HEK293 (cell line): ENCODE results near the gene SFMBT2.
A peak's percentile ranks its signal among the peaks of the same experiment; 100 is the strongest.

ENCODE experiments used
- CTCF ChIA-PET: fragments of 350-600 bp; formaldehyde crosslinking; extraction: SDS; loops from one replicate; lab custom pipeline; 2021; ENCODE audit warnings: antibody characterized with exemption; lab: Yijun Ruan, JAX
- POLR2A ChIA-PET: fragments of 300-600 bp; formaldehyde crosslinking; extraction: SDS; loops from one replicate; lab custom pipeline; 2020; ENCODE audit warnings: antibody characterized with exemption, inconsistent platforms; lab: Yijun Ruan, JAX
- H3K27ac ChIP-seq: fragments of 200-500 bp; sonication (Bioruptor generic); 2 replicates; pipeline ENCODE4 v1.5.1; 2014; ENCODE audit warnings: low read depth, low read length, control low read depth, inconsistent platforms; ENCODE audit errors: extremely low read depth
- H3K36me3 ChIP-seq, 2 experiments: fragments of 200-500 bp in 1 of 2; sonication (Bioruptor generic) in 1 of 2; 1 replicate in 1 of 2; 2 replicates in 1 of 2; pipeline ENCODE4 v1.5.1; 2014 to 2017; ENCODE audit warnings: inconsistent platforms in 2 of 2, low read length in 2 of 2; ENCODE audit not compliant: control insufficient read depth in 2 of 2, insufficient read depth in 1 of 2
- H3K4me1 ChIP-seq: fragments of 200-500 bp; sonication (Bioruptor generic); 2 replicates; pipeline ENCODE4 v1.5.1; 2014; ENCODE audit warnings: mild to moderate bottlenecking, low read length, inconsistent platforms; ENCODE audit not compliant: control insufficient read depth, insufficient read depth
- H3K4me3 ChIP-seq: 2 replicates; pipeline ENCODE4 v1.5.1; 2011; ENCODE audit warnings: low read depth, mild to moderate bottlenecking, control low read depth, low read length, moderate library complexity
- H3K9me3 ChIP-seq: fragments of 200-500 bp; sonication (Bioruptor generic); 2 replicates; pipeline ENCODE4 v1.5.1; 2014; ENCODE audit warnings: low read depth, low read length, inconsistent platforms; ENCODE audit not compliant: control insufficient read depth, insufficient read depth
- FEZF1 ChIP-seq: fragments of 450-650 bp; formaldehyde crosslinking; IDR thresholded peaks from 2 replicates; pipeline ENCODE4 v1.5.1; 2016; ENCODE audit warnings: missing biosample characterization, missing genetic modification characterization
- INSM2 ChIP-seq: fragments of 450-650 bp; formaldehyde crosslinking; IDR thresholded peaks from 2 replicates; pipeline ENCODE4 v1.5.1; 2016; ENCODE audit warnings: missing biosample characterization, missing genetic modification characterization
- SP7 ChIP-seq: fragments of 450-650 bp; formaldehyde crosslinking; IDR thresholded peaks from 2 replicates; pipeline ENCODE4 v1.5.1; 2016; ENCODE audit warnings: missing biosample characterization, missing genetic modification characterization
- ZBTB11 ChIP-seq: fragments of 450-650 bp; formaldehyde crosslinking; conservative IDR thresholded peaks from 2 replicates; pipeline ENCODE4 v1.5.1; 2016; ENCODE audit warnings: low read depth, missing biosample characterization, missing genetic modification characterization
- ZNF169 ChIP-seq: fragments of 450-650 bp; formaldehyde crosslinking; IDR thresholded peaks from 2 replicates; pipeline ENCODE4 v1.5.1; 2016; ENCODE audit warnings: missing biosample characterization, missing genetic modification characterization
- ZNF175 ChIP-seq: fragments of 450-650 bp; formaldehyde crosslinking; IDR thresholded peaks from 2 replicates; pipeline ENCODE4 v1.5.1; 2016; ENCODE audit warnings: missing biosample characterization, missing genetic modification characterization
- ZNF518A ChIP-seq: fragments of 450-650 bp; formaldehyde crosslinking; conservative IDR thresholded peaks from 2 replicates; pipeline ENCODE4 v1.5.1; 2016; ENCODE audit warnings: low read depth, missing biosample characterization, missing genetic modification characterization
- ZNF600 ChIP-seq: fragments of 450-650 bp; formaldehyde crosslinking; IDR thresholded peaks from 2 replicates; pipeline ENCODE4 v1.5.1; 2016; ENCODE audit warnings: missing biosample characterization, missing genetic modification characterization
- ZNF623 ChIP-seq: fragments of 450-650 bp; formaldehyde crosslinking; IDR thresholded peaks from 2 replicates; pipeline ENCODE4 v1.5.1; 2016; ENCODE audit warnings: missing biosample characterization, missing genetic modification characterization
- ZNF645 ChIP-seq: fragments of 450-650 bp; formaldehyde crosslinking; IDR thresholded peaks from 2 replicates; pipeline ENCODE4; 2016; ENCODE audit warnings: missing biosample characterization, missing genetic modification characterization
- ZNF658 ChIP-seq: fragments of 450-650 bp; formaldehyde crosslinking; IDR thresholded peaks from 2 replicates; pipeline ENCODE4; 2016; ENCODE audit warnings: missing biosample characterization, missing genetic modification characterization
- ZNF704 ChIP-seq: fragments of 450-650 bp; formaldehyde crosslinking; IDR thresholded peaks from 2 replicates; pipeline ENCODE4 v1.5.1; 2016; ENCODE audit warnings: missing biosample characterization, missing genetic modification characterization

SFMBT2 gene

GRCh38 chr10:7130191-7130911, 280.5 kb downstream of the SFMBT2 start:
- ChIA-PET CTCF (interaction anchor here (1.5 to 2.8 kb wide), 2 partner anchors 9 kb away, joined by 5 to 13 read pairs; no protein-coding TSS in a partner anchor), POLR2A (no interaction called here)
- Histone ChIP-seq H3K27ac (no peak overlapping the region), H3K4me3 (no peak overlapping the region), H3K9me3 (no peaks in the 10 kb centered on the region), H3K4me1 (peaks cover 2% of the 10 kb centered on the region; the same call in 1 of the 2 replicates), H3K36me3 (no peaks in the 10 kb centered on the region)
- TF ChIP-seq ZNF600 (tag by site-specific recombination), result no peak

- no peaks in the 10 kb centered on the region for H3K9me3 ChIP-seq
- CTCF ChIA-PET, result interaction anchor here (0.6 kb wide), 1 partner anchor 293 kb away, joined by 4 read pairs; no protein-coding TSS in a partner anchor
- H3K4me1 ChIP-seq, result no peaks in the 10 kb centered on the region
- no peak for TF ChIP-seq ZNF658 (tag by site-specific recombination)
- no peak for TF ChIP-seq SP7 (tag by site-specific recombination)
- no peak for TF ChIP-seq ZNF169 (tag by site-specific recombination)
- TF ChIP-seq ZNF645 (tag by site-specific recombination), result no peak
- TF ChIP-seq ZNF704 (tag by site-specific recombination), result no peak
- no peak for TF ChIP-seq FEZF1
- no peak overlapping the region for H3K4me3 ChIP-seq
- H3K36me3 ChIP-seq, result no peaks in the 10 kb centered on the region
- POLR2A ChIA-PET, result no interaction called here
- no peak overlapping the region for H3K27ac ChIP-seq
These were observed 287.1 kb downstream of the SFMBT2 start for GRCh38 chr10:7123774-7124173.

GRCh38 chr10:7122561-7122960, 288.3 kb downstream of the SFMBT2 start:
- Histone ChIP-seq H3K9me3 (no peaks in the 10 kb centered on the region), H3K27ac (no peak overlapping the region), H3K4me1 (no peaks in the 10 kb centered on the region), H3K36me3 (no peaks in the 10 kb centered on the region), H3K4me3 (no peak overlapping the region)
- ChIA-PET POLR2A (no interaction called here), CTCF (interaction anchor here (0.5 to 2.1 kb wide), 7 partner anchors 9 to 296 kb away, joined by 3 to 13 read pairs (median 5); no protein-coding TSS in a partner anchor)
- peak; percentile 82 for TF ChIP-seq ZNF623 (tag by site-specific recombination)
- no peak for TF ChIP-seq ZNF175 (tag by site-specific recombination)

GRCh38 chr10:7121154-7121797, 289.6 kb downstream of the SFMBT2 start:
- POLR2A ChIA-PET, result interaction anchor here (1.2 kb wide), 1 partner anchor 289 kb away, joined by 3 read pairs; the partner anchor contains the start of gene SFMBT2
- Histone ChIP-seq H3K27ac (no peak overlapping the region), H3K4me1 (no peaks in the 10 kb centered on the region), H3K9me3 (no peaks in the 10 kb centered on the region), H3K36me3 (no peaks in the 10 kb centered on the region), H3K4me3 (no peak overlapping the region)
- CTCF ChIA-PET, result interaction anchor here (0.6 to 2.1 kb wide), 33 partner anchors 8 to 419 kb away, joined by 3 to 15 read pairs (median 4); partner anchors contain the start of gene SFMBT2
- TF ChIP-seq INSM2 (tag by site-specific recombination) (no peak), ZBTB11 (no peak), ZNF518A (tag by site-specific recombination) (no peak)
